Neural crest cell (in vitro differentiated cells): ENCODE data around the gene APAF1. TPM values are rescaled to one million over a fixed set of nuclear protein-coding genes. Genes with fewer than 3 reads are reported as not detected.
A peak's percentile ranks its signal among the peaks of the same experiment; 100 is the strongest.

Source experiments
- DNase-seq: peaks from one replicate; pipeline ENCODE4 v3.0.0; 2021; ENCODE audit warnings: low read depth, mixed read lengths, low spot score
- H3K27ac Mint-ChIP-seq: one replicate; pipeline ENCODE4 v1.8.0; 2021; ENCODE audit warnings: mild to moderate bottlenecking, mixed read lengths; ENCODE audit not compliant: unreplicated experiment
- H3K27me3 Mint-ChIP-seq: 2 replicates; pipeline ENCODE4 v1.8.0; 2021; ENCODE audit warnings: low read depth, mild to moderate bottlenecking, mixed read lengths
- H3K36me3 Mint-ChIP-seq: 2 replicates; pipeline ENCODE4 v1.8.0; 2021; ENCODE audit warnings: low read depth, mild to moderate bottlenecking, mixed read lengths
- H3K4me1 Mint-ChIP-seq: 2 replicates; pipeline ENCODE4 v1.8.0; 2021; ENCODE audit warnings: mixed read lengths
- H3K4me3 Mint-ChIP-seq: one replicate; pipeline ENCODE4 v1.8.0; 2021; ENCODE audit warnings: mild to moderate bottlenecking, mixed read lengths
- H3K9me3 Mint-ChIP-seq: 2 replicates; pipeline ENCODE4 v1.8.0; 2021; ENCODE audit warnings: mixed read lengths
- CTCF ChIP-seq: fragments of 200-600 bp; sonication (generic); conservative IDR thresholded peaks from 2 replicates; pipeline ENCODE4 v1.5.0; 2021; ENCODE audit warnings: antibody characterized with exemption, mild to moderate bottlenecking
- total RNA-seq: library from RNA; stranded (reverse); gene quantifications from 2 replicates; pipeline ENCODE4 v1.2.1, GENCODE V29; 2021

The APAF1 gene
- total RNA-seq, 1 donor from 2014 or later = 29.6 TPM

GRCh38 chr12:98699586-98699985, 54.5 kb downstream of the APAF1 start:
- Mint-ChIP-seq H3K4me3 (no peak overlapping the region), H3K36me3 (peaks cover 8% of the 10 kb centered on the region)
- no peak for DNase-seq

GRCh38 chr12:98701166-98701565, 56.1 kb downstream of the APAF1 start:
- TF ChIP-seq CTCF = no peak
- no peak for DNase-seq
- Mint-ChIP-seq H3K4me3 (no peak overlapping the region), H3K9me3 (no peaks in the 10 kb centered on the region), H3K36me3 (peaks cover 5% of the 10 kb centered on the region), H3K4me1 (peaks cover 10% of the 10 kb centered on the region), H3K27me3 (no peaks in the 10 kb centered on the region), H3K27ac (no peak overlapping the region)

More at GRCh38 chr12:98699586-98699985, 54.5 kb downstream of the APAF1 start:
- no peak for TF ChIP-seq CTCF
- no peaks in the 10 kb centered on the region for H3K9me3 Mint-ChIP-seq
- H3K27me3 Mint-ChIP-seq = no peaks in the 10 kb centered on the region
- peaks cover 13% of the 10 kb centered on the region for H3K4me1 Mint-ChIP-seq
- H3K27ac Mint-ChIP-seq = no peak overlapping the region

GRCh38 chr12:98709022-98709421, 63.9 kb downstream of the APAF1 start:
- H3K27ac Mint-ChIP-seq = peak overlapping the region; percentile 59
- no peaks in the 10 kb centered on the region for H3K9me3 Mint-ChIP-seq
- no peaks in the 10 kb centered on the region for H3K27me3 Mint-ChIP-seq
- H3K4me3 Mint-ChIP-seq = no peak overlapping the region
- no peak for DNase-seq
- no peak for TF ChIP-seq CTCF
- peaks cover 10% of the 10 kb centered on the region for H3K36me3 Mint-ChIP-seq
- H3K4me1 Mint-ChIP-seq = no peaks in the 10 kb centered on the region

GRCh38 chr12:98714426-98714825, 69.3 kb downstream of the APAF1 start:
- Mint-ChIP-seq H3K4me3 (no peak overlapping the region), H3K27me3 (no peaks in the 10 kb centered on the region), H3K36me3 (peaks cover 12% of the 10 kb centered on the region), H3K9me3 (no peaks in the 10 kb centered on the region), H3K27ac (peak overlapping the region; percentile 74), H3K4me1 (peaks cover 8% of the 10 kb centered on the region)
- no peak for TF ChIP-seq CTCF
- no peak for DNase-seq

GRCh38 chr12:98719515-98720504, 74.7 kb downstream of the APAF1 start:
- Mint-ChIP-seq H3K36me3 (peaks cover 8% of the 10 kb centered on the region), H3K9me3 (no peaks in the 10 kb centered on the region), H3K27me3 (no peaks in the 10 kb centered on the region), H3K4me1 (peaks cover 2% of the 10 kb centered on the region), H3K27ac (no peak overlapping the region), H3K4me3 (no peak overlapping the region)
- no peak for DNase-seq
- TF ChIP-seq CTCF = no peak
